ENCODE results near the gene JAG2. TPM values are rescaled to one million over a fixed set of nuclear protein-coding genes. Genes with fewer than 3 reads are reported as not detected.

Gene JAG2
- total and polyA plus RNA-seq, 2 of the 4 experiments (the other 2 are of a cell fraction): 0.18 to 0.58 TPM

DNA sequence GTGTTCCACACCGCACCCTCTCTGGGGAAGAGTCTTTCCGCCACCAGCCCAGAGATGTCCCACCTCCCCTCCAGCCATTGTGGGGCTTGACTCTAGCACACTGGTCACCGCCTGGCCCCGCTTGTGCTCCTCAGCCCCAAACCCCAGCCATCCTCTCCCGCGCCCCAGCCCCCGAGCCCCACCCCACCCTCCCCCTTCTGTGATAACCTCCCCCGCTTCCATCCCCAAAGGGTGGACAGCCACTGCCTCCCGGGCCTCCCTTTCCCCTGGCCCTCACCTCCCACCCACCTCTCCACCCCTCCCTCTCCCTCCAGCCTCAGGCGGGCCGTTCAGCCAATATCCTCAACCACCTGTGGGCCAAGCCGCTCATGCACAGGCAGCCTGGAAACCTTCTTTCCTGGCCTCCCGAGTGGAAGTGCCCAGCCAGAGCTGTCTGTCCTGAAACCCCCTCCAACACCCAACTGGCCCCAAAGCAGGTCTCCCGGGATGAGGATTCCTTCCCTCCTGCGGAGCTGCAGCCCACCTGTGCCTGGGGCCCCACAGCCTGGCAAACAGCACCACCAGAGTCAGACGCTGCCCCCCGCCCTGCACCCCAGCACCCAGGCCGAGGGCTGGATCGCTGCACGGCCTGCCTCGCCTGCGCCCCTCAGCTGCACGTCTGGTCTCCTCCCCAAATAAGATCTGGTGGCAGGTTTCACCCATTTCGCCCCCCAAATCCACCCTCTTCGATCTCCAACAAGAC is 39.6 kb upstream of the JAG2 start:
- H2BK120ac ChIP-seq (ENCODE audit: low read depth, low read length): no peak overlapping the region
- H2BK15ac ChIP-seq (ENCODE audit: low read depth, low read length): no peak overlapping the region
- H3K23ac ChIP-seq (ENCODE audit: low read depth, low read length): no peak overlapping the region
- H2BK5ac ChIP-seq (ENCODE audit: low read depth, low read length, poor library complexity, severe bottlenecking): no peak overlapping the region
- no peak overlapping the region for H2AK5ac ChIP-seq (ENCODE audit: low read depth, low read length)
- no peak overlapping the region for H2AFZ ChIP-seq (replicated peaks; ENCODE audit: low read length, poor library complexity)
- no peaks in the 10 kb centered on the region for H3K79me1 ChIP-seq (ENCODE audit: low read depth in 1 of 2, low read length in 2 of 2)
- H3K9me1 ChIP-seq (ENCODE audit: insufficient read depth, low read length): no peaks in the 10 kb centered on the region
- H4K91ac ChIP-seq (ENCODE audit: insufficient read depth, low read depth, low read length): no peak overlapping the region
- no peaks in the 10 kb centered on the region for H3K9me3 ChIP-seq (ENCODE audit: control insufficient read depth, insufficient read depth, low read length)
- no peak overlapping the region for H3K9ac ChIP-seq (ENCODE audit: low read depth, low read length)
- no TSS peak for BruUV-seq (replicated peaks)
- no peak for ATAC-seq (ENCODE audit: low read depth)
- H3K4me1 ChIP-seq (ENCODE audit: control insufficient read depth, insufficient read depth, low read length): peaks cover under 1% of the 10 kb centered on the region; the same call in 1 of the 2 replicates
- H3K14ac ChIP-seq (replicated peaks; ENCODE audit: low read depth, low read length): no peak overlapping the region
- no peak for DNase-seq
- TF ChIP-seq FOS (IDR thresholded peaks at IDR 0.05; ENCODE audit: low read depth, low read length) (no peak), MAFK (IDR thresholded peaks at IDR 0.05; ENCODE audit: low read depth, low read length) (no peak)
- WGBS, 2 experiments (ENCODE audit: extremely low coverage in 2 of 2, insufficient read length in 1 of 2): 87% methylated on average over 9 of the region's 25 CpGs; no CpG with 5 or more reads in 1 of the 2 experiments
- no peak overlapping the region for H3K27ac ChIP-seq (ENCODE audit: insufficient read depth, low read length)
- H2BK20ac ChIP-seq (ENCODE audit: low read depth, low read length): no peak overlapping the region
- in situ Hi-C loops (cut with MboI; ENCODE audit: low sequenced_read_pairs): no loop called here
- CTCF ChIA-PET: no interaction called here
- H3K56ac ChIP-seq (ENCODE audit: extremely low read depth, insufficient read depth, low read length): no peak overlapping the region
- dilution Hi-C loops (cut with HindIII; ENCODE audit: low sequenced_read_pairs, unreplicated experiment): no loop called here
- no peaks in the 10 kb centered on the region for H3K27me3 ChIP-seq (ENCODE audit: control insufficient read depth, insufficient read depth, low read length)
- H3K36me3 ChIP-seq (ENCODE audit: control insufficient read depth, insufficient read depth, low read length): peaks cover 14% of the 10 kb centered on the region
- no peak overlapping the region for H3K4ac ChIP-seq (ENCODE audit: low read depth, low read length)
- no peak overlapping the region for H2AK9ac ChIP-seq (replicated peaks; ENCODE audit: low read depth, low read length, poor library complexity)
- no peak overlapping the region for H3K4me2 ChIP-seq (ENCODE audit: low read depth, low read length)
- H4K20me1 ChIP-seq (ENCODE audit: insufficient read depth, low read length): peaks cover 9% of the 10 kb centered on the region
- POLR2A ChIA-PET (ENCODE audit: unreplicated experiment): no interaction called here
- H3K18ac ChIP-seq (ENCODE audit: low read depth, low read length): no peak overlapping the region
- no peak overlapping the region for H4K5ac ChIP-seq (ENCODE audit: low read depth, low read length)
- no peak overlapping the region for H4K8ac ChIP-seq (ENCODE audit: low read depth in 2 of 2, low read length in 2 of 2)
- H3K4me3 ChIP-seq (ENCODE audit: insufficient read depth, low read depth, low read length): no peak overlapping the region
- intact Hi-C loops (cut with micrococcal nuclease): no loop called here

Data from IMR-90 (cell line).